Measurements from ENCODE around the gene HLA-DMA.

HLA-DMA gene

DNA sequence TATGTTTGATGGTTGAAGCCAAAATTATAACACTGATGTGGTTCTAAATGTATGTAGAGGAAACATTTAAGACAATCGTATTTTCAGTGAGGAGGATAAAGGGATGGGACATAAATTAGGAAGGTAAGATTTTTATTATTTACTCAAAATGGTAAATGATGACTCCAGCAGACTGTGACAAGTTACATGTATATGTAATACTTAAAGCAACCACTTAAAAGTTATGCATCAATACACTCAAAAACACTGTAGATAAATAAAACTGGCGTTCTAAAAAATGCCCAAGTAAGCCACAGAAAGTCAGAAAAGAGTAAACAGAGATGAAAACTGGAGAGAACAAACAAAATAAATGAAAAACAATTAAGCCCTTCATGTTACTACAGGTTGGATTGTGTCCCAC, 30.8 kb downstream of the HLA-DMA start:
- DNase-seq: no peak

DNA sequence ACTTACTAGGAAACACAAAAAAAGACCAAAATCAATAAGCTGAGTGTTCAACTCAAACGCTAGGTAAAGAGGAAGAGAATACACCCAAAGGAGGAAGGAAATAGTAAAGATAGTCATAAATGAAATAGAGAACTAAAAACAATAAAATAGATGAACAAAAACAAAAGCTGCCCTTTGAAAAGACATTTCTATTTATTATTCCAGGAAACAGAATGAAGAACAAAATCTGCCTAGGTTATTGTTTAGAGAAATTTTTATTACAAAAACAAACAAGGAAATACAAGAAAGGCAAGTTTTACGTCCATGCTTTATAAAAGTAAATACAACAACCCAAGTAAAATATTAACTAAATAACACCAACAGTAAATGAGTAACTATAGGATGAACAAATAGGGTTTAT, 32.2 kb downstream of the HLA-DMA start:
- no peak for DNase-seq

GRCh38 chr6:32912951-32913350, 39.9 kb downstream of the HLA-DMA start:
- no peak for DNase-seq

GRCh38 chr6:32908897-32909296, 44.0 kb downstream of the HLA-DMA start:
- DNase-seq: no peak

DNA sequence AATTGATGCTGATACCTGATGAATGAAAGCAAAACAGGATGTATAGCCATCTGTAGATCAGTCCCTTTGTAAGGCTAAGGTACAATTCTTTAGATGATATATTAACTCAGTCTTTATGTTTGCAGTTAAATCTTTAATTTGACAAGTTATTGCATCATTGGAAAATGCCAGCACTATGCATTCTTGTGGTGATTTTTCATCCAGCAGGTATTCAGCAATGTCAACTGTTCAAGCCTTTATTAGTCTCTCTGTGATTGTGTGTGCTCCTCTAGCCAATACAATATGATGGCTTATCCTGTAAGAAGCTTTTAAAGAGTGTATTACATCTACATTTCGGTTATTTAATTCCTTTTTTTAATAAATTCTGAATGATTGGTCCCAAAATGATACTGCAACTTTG, 46.4 kb downstream of the HLA-DMA start:
- no peak for DNase-seq

DNA sequence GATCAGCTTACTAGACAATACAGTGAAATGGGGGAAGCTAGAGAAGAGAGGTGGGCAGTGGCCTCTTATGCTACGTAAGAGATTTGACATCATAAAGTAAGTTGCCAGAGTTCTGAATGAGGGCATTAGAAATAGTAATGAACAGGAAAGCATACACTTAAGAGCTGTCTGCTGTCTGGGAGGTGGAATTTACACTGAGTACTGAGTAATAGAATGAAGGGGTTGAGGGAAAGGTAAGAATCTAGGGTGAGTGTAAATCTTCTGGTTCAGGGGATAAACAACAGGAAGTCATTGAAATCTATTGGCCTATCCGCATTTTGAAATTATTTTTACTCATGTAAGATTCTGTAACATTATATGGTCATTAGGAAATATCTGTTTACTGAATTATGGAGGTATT, 47.8 kb downstream of the HLA-DMA start:
- no peak for DNase-seq

DNA sequence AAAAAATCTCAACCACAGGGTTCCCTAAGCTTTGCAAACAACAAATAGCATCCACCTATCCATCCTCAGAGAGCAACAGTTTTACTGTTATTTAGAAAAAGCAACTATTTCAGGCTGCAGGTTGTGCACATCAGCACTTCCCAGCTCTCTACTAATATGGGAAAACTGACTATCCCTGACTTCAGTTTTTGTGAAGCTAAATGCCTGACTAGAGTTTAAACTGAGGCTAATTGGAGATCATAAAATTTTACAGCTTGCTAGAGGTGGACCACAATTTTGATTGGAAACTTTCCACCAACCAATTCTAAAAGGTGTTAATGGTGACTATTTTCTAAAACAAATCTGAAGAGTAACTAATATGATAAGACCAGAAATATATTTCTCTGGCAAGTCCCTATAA, 48.9 kb downstream of the HLA-DMA start:
- no peak for DNase-seq

Measured in CD4-positive, alpha-beta T cell treated with Interleukin-17A for 1 hour (primary cell).